Measurements from ENCODE around the gene TFAP2A. TPM values are rescaled to one million over a fixed set of nuclear protein-coding genes. Genes with fewer than 3 reads are reported as not detected.

Gene TFAP2A
- total RNA-seq, 1 experiment from 2014 or later: 0.42 TPM

GRCh38 chr6:10416863-10417641 lies 2.2 kb upstream of the TFAP2A start:
- peaks cover 77% of the 10 kb centered on the region for H3K4me1 Mint-ChIP-seq
- POLR2A ChIA-PET: interaction anchor here (0.7 kb wide), 1 partner anchor 10 kb away, joined by 3 read pairs; no protein-coding TSS in a partner anchor

More at GRCh38 chr6:10416863-10417641, 2.2 kb upstream of the TFAP2A start:
- DNase-seq (ENCODE audit: low spot score) (peak; percentile 84), ATAC-seq (peak; percentile 31)
- Mint-ChIP-seq H3K27ac (no peak overlapping the region), H3K36me3 (no peaks in the 10 kb centered on the region), H3K27me3 (ENCODE audit: low read depth) (peaks cover 95% of the 10 kb centered on the region), H3K4me3 (peak overlapping the region; percentile 68), H3K9me3 (no peaks in the 10 kb centered on the region)
- TF ChIP-seq TEAD1 (CRISPR knock-in tag; IDR thresholded peaks at IDR 0.05) (peak; percentile 48; the same call in 1 of the 2 replicates), ZNF232 (CRISPR knock-in tag; IDR thresholded peaks at IDR 0.05) (no peak), RORB (CRISPR knock-in tag; IDR thresholded peaks at IDR 0.05) (no peak), ZNF138 (CRISPR knock-in tag; conservative IDR thresholded peaks at IDR 0.05) (no peak), FOXP1 (CRISPR knock-in tag; IDR thresholded peaks at IDR 0.05; ENCODE audit: borderline replicate concordance) (peak; percentile 51; the same call in 1 of the 2 replicates), ZNF281 (CRISPR knock-in tag; IDR thresholded peaks at IDR 0.05) (no peak), FOXP4 (CRISPR knock-in tag; IDR thresholded peaks at IDR 0.05) (peak; percentile 84; the same call in 1 of the 2 replicates), ZNF423 (CRISPR knock-in tag; IDR thresholded peaks at IDR 0.05) (peak; percentile 79), E2F5 (CRISPR knock-in tag; IDR thresholded peaks at IDR 0.05) (0 out of 2 replicates have a peak, but pooled peaks have one; percentile 36), ZBTB43 (CRISPR knock-in tag; IDR thresholded peaks at IDR 0.05) (0 out of 2 replicates have a peak, but pooled peaks have one; percentile 30), NR3C1 (CRISPR knock-in tag; conservative IDR thresholded peaks at IDR 0.05; ENCODE audit: low read depth) (no peak), ZNF317 (CRISPR knock-in tag; IDR thresholded peaks at IDR 0.05; ENCODE audit: borderline replicate concordance, low read depth) (no peak), AFF4 (CRISPR knock-in tag; IDR thresholded peaks at IDR 0.05; ENCODE audit: borderline replicate concordance) (no peak)
- CTCF ChIA-PET: interaction anchor here (3.5 kb wide), 1 partner anchor 36 kb away, joined by 20 read pairs; no protein-coding TSS in a partner anchor

All from WTC11 (cell line).